OCI-LY1 (cell line): ENCODE measurements around the gene INPPL1.
A peak's percentile ranks its signal among the peaks of the same experiment; 100 is the strongest.

Source experiments
- H2AFZ ChIP-seq: fragments of 200-600 bp; sonication (generic), shearing (Covaris generic); 2 replicates; pipeline ENCODE4 v1.6.0; 2014; ENCODE audit warnings: antibody characterized with exemption, mild to moderate bottlenecking, low read length
- H3F3A ChIP-seq: fragments of 200-600 bp; sonication (generic), shearing (Covaris generic); 2 replicates; pipeline ENCODE4 v1.6.0; 2014; ENCODE audit warnings: mild to moderate bottlenecking, antibody characterized with exemption, low read length, moderate library complexity; ENCODE audit not compliant: insufficient read depth
- H3K27ac ChIP-seq: fragments of 200-600 bp; sonication (generic); 2 replicates; pipeline ENCODE4 v1.5.1; 2014; ENCODE audit warnings: low read length, mixed run types, mild to moderate bottlenecking, low read depth; ENCODE audit not compliant: poor library complexity, severe bottlenecking
- H3K27me3 ChIP-seq: fragments of 200-600 bp; sonication (generic); 2 replicates; pipeline ENCODE4 v1.6.0; 2014; ENCODE audit warnings: antibody characterized with exemption, mild to moderate bottlenecking, low read length, moderate library complexity; ENCODE audit not compliant: insufficient read depth
- H3K36me3 ChIP-seq: fragments of 200-600 bp; sonication (generic); 2 replicates; pipeline ENCODE4 v1.6.1; 2014; ENCODE audit warnings: mild to moderate bottlenecking, antibody characterized with exemption, low read length, moderate library complexity, mixed read lengths; ENCODE audit not compliant: insufficient read depth
- H3K4me1 ChIP-seq: fragments of 200-600 bp; sonication (generic); 2 replicates; pipeline ENCODE4 v1.5.1; 2014; ENCODE audit warnings: mild to moderate bottlenecking, low read length, moderate library complexity; ENCODE audit not compliant: insufficient read depth, severe bottlenecking
- H3K4me2 ChIP-seq: fragments of 200-600 bp; sonication (generic), shearing (Covaris generic); 2 replicates; pipeline ENCODE4 v1.6.1; 2014; ENCODE audit warnings: low read length
- H3K4me3 ChIP-seq: fragments of 200-600 bp; sonication (generic); 2 replicates; pipeline ENCODE4 v1.5.1; 2014; ENCODE audit warnings: low read length, low read depth, mild to moderate bottlenecking, mixed read lengths; ENCODE audit not compliant: poor library complexity, severe bottlenecking
- H3K79me2 ChIP-seq: fragments of 200-600 bp; shearing (Covaris generic); 2 replicates; pipeline ENCODE4 v1.6.1; 2016; ENCODE audit warnings: mixed run types, low read length, mixed read lengths; ENCODE audit not compliant: insufficient read depth
- H3K9ac ChIP-seq: fragments of 200-600 bp; sonication (generic), shearing (Covaris generic); 2 replicates; pipeline ENCODE4 v1.6.1; 2014; ENCODE audit warnings: mild to moderate bottlenecking, low read length, mixed read lengths
- H3K9me2 ChIP-seq: fragments of 200-600 bp; sonication (generic), shearing (Covaris generic); 2 replicates; pipeline ENCODE4 v1.6.1; 2014; ENCODE audit warnings: low read depth, mild to moderate bottlenecking, low read length, mixed read lengths
- H3K9me3 ChIP-seq: fragments of 200-600 bp; shearing (Covaris generic); 2 replicates; pipeline ENCODE4 v1.6.1; 2014; ENCODE audit warnings: low read length, mixed read lengths
- H4K20me1 ChIP-seq: fragments of 200-600 bp; sonication (generic), shearing (Covaris generic); 2 replicates; pipeline ENCODE4 v1.6.0; 2016; ENCODE audit warnings: mild to moderate bottlenecking, low read length; ENCODE audit not compliant: insufficient read depth
- CTCF ChIP-seq: fragments of 200-600 bp; sonication (generic), shearing (Covaris generic); IDR thresholded peaks from 2 replicates; pipeline ENCODE4 v1.5.1; 2017; ENCODE audit warnings: mild to moderate bottlenecking, antibody characterized with exemption, low read length, moderate library complexity, mixed read lengths
- EZH2 ChIP-seq: fragments of 200-600 bp; sonication (generic), shearing (Covaris generic); IDR thresholded peaks from 2 replicates; pipeline ENCODE4 v1.8.0; 2017; ENCODE audit warnings: borderline replicate concordance, mixed run types, mild to moderate bottlenecking, antibody characterized with exemption, low read length, moderate library complexity, mixed read lengths

INPPL1 gene

GRCh38 chr11:72226701-72227100 is 2.1 kb downstream of the INPPL1 start:
- peaks cover 38% of the 10 kb centered on the region for H3K36me3 ChIP-seq
- H3K9me2 ChIP-seq = no peaks in the 10 kb centered on the region
- no peak overlapping the region for H2AFZ ChIP-seq
- H3K27me3 ChIP-seq = no peaks in the 10 kb centered on the region
- peak overlapping the region; percentile 92; the same call in 1 of the 2 replicates for H3K4me2 ChIP-seq
- H4K20me1 ChIP-seq = no peaks in the 10 kb centered on the region
- no peak overlapping the region; the same call in 1 of the 2 replicates for H3K9ac ChIP-seq
- peak overlapping the region; percentile 88 for H3K27ac ChIP-seq
- H3K79me2 ChIP-seq = no peaks in the 10 kb centered on the region
- H3K9me3 ChIP-seq = no peaks in the 10 kb centered on the region
- H3F3A ChIP-seq = no peaks in the 10 kb centered on the region
- H3K4me1 ChIP-seq = peaks cover 44% of the 10 kb centered on the region
- no peak for TF ChIP-seq CTCF
- no peak for TF ChIP-seq EZH2
- H3K4me3 ChIP-seq = no peak overlapping the region

GRCh38 chr11:72227316-72228228 is 3.0 kb downstream of the INPPL1 start:
- H3K4me2 ChIP-seq = peak overlapping the region; percentile 92; the same call in 1 of the 2 replicates
- H3K9me2 ChIP-seq = no peaks in the 10 kb centered on the region
- H3F3A ChIP-seq = no peaks in the 10 kb centered on the region
- TF ChIP-seq CTCF (no peak), EZH2 (no peak)
- H3K27ac ChIP-seq = peak overlapping the region; percentile 88
- no peaks in the 10 kb centered on the region for H3K79me2 ChIP-seq
- no peaks in the 10 kb centered on the region for H3K9me3 ChIP-seq
- peaks cover 43% of the 10 kb centered on the region for H3K36me3 ChIP-seq
- peak overlapping the region; percentile 4 for H3K4me3 ChIP-seq
- no peak overlapping the region; the same call in 1 of the 2 replicates for H3K9ac ChIP-seq
- H3K4me1 ChIP-seq = peaks cover 36% of the 10 kb centered on the region
- H2AFZ ChIP-seq = no peak overlapping the region
- no peaks in the 10 kb centered on the region for H4K20me1 ChIP-seq
- H3K27me3 ChIP-seq = no peaks in the 10 kb centered on the region

GRCh38 chr11:72228229-72228843 is 3.8 kb downstream of the INPPL1 start:
- H3K27me3 ChIP-seq = no peaks in the 10 kb centered on the region
- no peak for TF ChIP-seq EZH2
- TF ChIP-seq CTCF = peak; percentile 34; the same call in 1 of the 2 replicates
- H3K36me3 ChIP-seq = peaks cover 51% of the 10 kb centered on the region
- H3K4me3 ChIP-seq = no peak overlapping the region
- H3K9ac ChIP-seq = no peak overlapping the region
- no peaks in the 10 kb centered on the region for H4K20me1 ChIP-seq
- peak overlapping the region; percentile 88 for H3K27ac ChIP-seq
- H3K9me2 ChIP-seq = no peaks in the 10 kb centered on the region
- H3K79me2 ChIP-seq = no peaks in the 10 kb centered on the region
- no peaks in the 10 kb centered on the region for H3K9me3 ChIP-seq
- H2AFZ ChIP-seq = no peak overlapping the region
- no peaks in the 10 kb centered on the region for H3F3A ChIP-seq
- peak overlapping the region; percentile 92; the same call in 1 of the 2 replicates for H3K4me2 ChIP-seq
- peaks cover 32% of the 10 kb centered on the region for H3K4me1 ChIP-seq
